Immature natural killer cell (primary cell): ENCODE data around the gene ZBED5. TPM values are rescaled to one million over a fixed set of nuclear protein-coding genes. Genes with fewer than 3 reads are reported as not detected.
"Not testable (repeated sequence)": the region's sequence is repeated elsewhere in the genome, so short reads cannot be mapped to it uniquely, and the experiment has no call there.

Source experiments
- DNase-seq, 3 donors: peaks; one replicate each; pipeline ENCODE4 v3.0.0; 2022; ENCODE audit warnings: mixed read lengths in 1 of 3
- H3K27ac Mint-ChIP-seq, 6 donors: one replicate each; pipeline ENCODE4 v1.8.0; 2020; ENCODE audit warnings: mixed read lengths in 6 of 6, mild to moderate bottlenecking in 5 of 6, inconsistent platforms in 4 of 6, moderate library complexity in 3 of 6
- H3K27me3 Mint-ChIP-seq, 3 donors: one replicate each; pipeline ENCODE4 v1.8.0; 2020 to 2021; ENCODE audit warnings: low read depth in 3 of 3, mild to moderate bottlenecking in 3 of 3, mixed read lengths in 3 of 3, moderate library complexity in 3 of 3, inconsistent platforms in 1 of 3
- H3K36me3 Mint-ChIP-seq, 3 donors: one replicate each; pipeline ENCODE4 v1.8.0; 2020; ENCODE audit warnings: mixed read lengths in 3 of 3, inconsistent platforms in 2 of 3, mild to moderate bottlenecking in 2 of 3
- H3K4me1 Mint-ChIP-seq, 2 donors: one replicate each; pipeline ENCODE4 v1.8.0; 2020; ENCODE audit warnings: inconsistent platforms in 2 of 2, mild to moderate bottlenecking in 2 of 2, mixed read lengths in 2 of 2, moderate library complexity in 1 of 2
- H3K4me3 Mint-ChIP-seq, 5 donors: one replicate each; pipeline ENCODE4 v1.8.0; 2020; ENCODE audit warnings: mild to moderate bottlenecking in 5 of 5, mixed read lengths in 5 of 5, inconsistent platforms in 3 of 5, moderate library complexity in 3 of 5
- H3K9me3 Mint-ChIP-seq, 6 donors: one replicate each; pipeline ENCODE4 v1.8.0; 2020; ENCODE audit warnings: mild to moderate bottlenecking in 6 of 6, mixed read lengths in 6 of 6, inconsistent platforms in 4 of 6, moderate library complexity in 3 of 6
- polyA plus RNA-seq, 3 donors: library from polyadenylated mRNA; unstranded; fragments of 300-500 nt; fragmentation: Illumina TruSeq; gene quantifications; one replicate each; pipeline ENCODE4 v1.2.3, GENCODE V29; 2021

ZBED5 gene
- polyA plus RNA-seq, 3 donors from 2014 or later: 7.2 to 14.7 (median 9.8) TPM

- no peak overlapping the region for H3K27ac Mint-ChIP-seq
- H3K4me3 Mint-ChIP-seq: no peak overlapping the region
- H3K36me3 Mint-ChIP-seq: peaks cover 0 to 6% (median 4%) of the 10 kb centered on the region in 3 donors
- peaks cover 0 to 16% (median 7%) of the 10 kb centered on the region in 6 donors for H3K9me3 Mint-ChIP-seq
- no peaks in the 10 kb centered on the region for H3K4me1 Mint-ChIP-seq
- peaks cover 6 to 7% (median 7%) of the 10 kb centered on the region in 3 donors for H3K27me3 Mint-ChIP-seq
- DNase-seq: no peak
These were observed 34.4 kb upstream of the ZBED5 start for GRCh38 chr11:10892250-10892649.

DNA sequence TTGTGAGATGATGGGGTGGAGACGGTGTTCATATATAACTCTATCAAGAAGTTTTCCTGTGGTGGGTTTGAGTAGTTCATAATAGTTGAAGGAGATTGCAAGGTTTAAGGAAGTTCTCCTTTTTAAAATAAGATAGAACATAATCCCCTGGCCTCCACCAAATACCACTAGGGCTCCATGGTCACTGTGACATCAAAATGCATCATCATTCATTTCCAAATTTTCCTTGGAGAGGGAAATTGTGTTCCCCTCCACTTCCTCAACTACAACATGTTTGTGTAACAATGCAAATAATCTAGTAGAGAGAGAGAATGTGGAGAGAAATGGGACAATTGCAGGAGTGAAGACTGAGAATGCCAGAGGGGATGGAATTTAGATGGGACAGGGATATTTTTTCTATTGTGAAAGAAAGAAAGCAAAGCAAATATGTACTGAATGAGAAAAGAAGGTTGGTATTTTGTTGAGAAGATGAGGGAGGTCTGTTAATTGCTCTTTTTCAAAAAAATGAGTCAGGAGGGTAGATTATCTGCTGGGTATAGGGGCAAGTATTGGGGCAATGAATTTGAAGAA, 33.4 kb upstream of the ZBED5 start:
- Mint-ChIP-seq H3K27ac (no peak overlapping the region), H3K27me3 (peaks cover 6 to 7% (median 7%) of the 10 kb centered on the region in 3 donors), H3K36me3 (peaks cover 0 to 6% (median 4%) of the 10 kb centered on the region in 3 donors), H3K4me3 (no peak overlapping the region), H3K9me3 (peaks cover 0 to 16% (median 7%) of the 10 kb centered on the region in 6 donors), H3K4me1 (no peaks in the 10 kb centered on the region)
- DNase-seq: no peak

GRCh38 chr11:10890083-10890482, 32.2 kb upstream of the ZBED5 start:
- not testable (repeated sequence) for H3K4me1 Mint-ChIP-seq, H3K36me3 Mint-ChIP-seq, H3K4me3 Mint-ChIP-seq, H3K27me3 Mint-ChIP-seq, DNase-seq, H3K27ac Mint-ChIP-seq
- H3K9me3 Mint-ChIP-seq: peaks cover 0 to 16% (median 7%) of the 10 kb centered on the region in 6 donors

DNA sequence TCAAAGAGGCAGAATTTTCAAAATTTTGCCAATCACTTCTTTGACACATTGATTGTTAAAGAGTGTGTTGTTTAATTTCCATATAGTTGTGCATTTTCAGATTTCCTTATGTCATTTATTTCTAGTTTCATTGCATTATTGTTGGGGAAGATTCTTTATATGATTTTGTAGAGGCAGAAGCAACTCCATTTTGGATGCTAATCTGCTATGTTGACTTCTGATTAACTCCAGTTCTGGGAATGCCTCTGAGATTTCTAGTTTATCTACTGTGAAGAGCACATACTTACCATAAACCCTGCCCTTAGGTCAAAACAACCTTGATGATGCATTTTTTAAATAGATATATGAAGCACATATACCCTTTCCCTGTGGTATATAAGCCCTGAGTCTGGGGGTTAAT, 29.5 kb upstream of the ZBED5 start:
- no peaks in the 10 kb centered on the region for H3K4me1 Mint-ChIP-seq
- no peak for DNase-seq
- H3K4me3 Mint-ChIP-seq: no peak overlapping the region
- H3K27me3 Mint-ChIP-seq: peaks cover 3 to 7% (median 7%) of the 10 kb centered on the region in 3 donors
- peaks cover 3 to 8% (median 6%) of the 10 kb centered on the region in 3 donors for H3K36me3 Mint-ChIP-seq
- peaks cover 0 to 16% (median 11%) of the 10 kb centered on the region in 6 donors for H3K9me3 Mint-ChIP-seq
- H3K27ac Mint-ChIP-seq: no peak overlapping the region

- H3K4me1 Mint-ChIP-seq: no peaks in the 10 kb centered on the region
- peaks cover 3 to 7% (median 7%) of the 10 kb centered on the region in 3 donors for H3K27me3 Mint-ChIP-seq
- no peak for DNase-seq
- H3K4me3 Mint-ChIP-seq: no peak overlapping the region
- peaks cover 0 to 16% (median 11%) of the 10 kb centered on the region in 6 donors for H3K9me3 Mint-ChIP-seq
- H3K36me3 Mint-ChIP-seq: peaks cover 3 to 8% (median 6%) of the 10 kb centered on the region in 3 donors
- no peak overlapping the region for H3K27ac Mint-ChIP-seq
These were observed 28.9 kb upstream of the ZBED5 start for GRCh38 chr11:10886652-10887250.

- Mint-ChIP-seq H3K36me3 (peaks cover 3 to 8% (median 6%) of the 10 kb centered on the region in 3 donors), H3K4me3 (no peak overlapping the region), H3K27ac (no peak overlapping the region), H3K9me3 (peaks cover 0 to 16% (median 9%) of the 10 kb centered on the region in 6 donors), H3K4me1 (no peaks in the 10 kb centered on the region), H3K27me3 (peaks cover 3 to 6% (median 5%) of the 10 kb centered on the region in 3 donors)
- DNase-seq: no peak
These were observed 28.0 kb upstream of the ZBED5 start for GRCh38 chr11:10885703-10886363.

- H3K27ac Mint-ChIP-seq, H3K4me1 Mint-ChIP-seq, H3K36me3 Mint-ChIP-seq: not testable (repeated sequence)
These were observed 26.4 kb upstream of the ZBED5 start for GRCh38 chr11:10884292-10884691.

GRCh38 chr11:10881892-10882291, 24.0 kb upstream of the ZBED5 start:
- H3K9me3 Mint-ChIP-seq: peaks cover 0 to 6% (median 2%) of the 10 kb centered on the region in 6 donors
- peaks cover 0 to 5% (median 3%) of the 10 kb centered on the region in 3 donors for H3K36me3 Mint-ChIP-seq

More at GRCh38 chr11:10884292-10884691, 26.4 kb upstream of the ZBED5 start:
- H3K9me3 Mint-ChIP-seq, DNase-seq, H3K4me3 Mint-ChIP-seq, H3K27me3 Mint-ChIP-seq: not testable (repeated sequence)

DNA sequence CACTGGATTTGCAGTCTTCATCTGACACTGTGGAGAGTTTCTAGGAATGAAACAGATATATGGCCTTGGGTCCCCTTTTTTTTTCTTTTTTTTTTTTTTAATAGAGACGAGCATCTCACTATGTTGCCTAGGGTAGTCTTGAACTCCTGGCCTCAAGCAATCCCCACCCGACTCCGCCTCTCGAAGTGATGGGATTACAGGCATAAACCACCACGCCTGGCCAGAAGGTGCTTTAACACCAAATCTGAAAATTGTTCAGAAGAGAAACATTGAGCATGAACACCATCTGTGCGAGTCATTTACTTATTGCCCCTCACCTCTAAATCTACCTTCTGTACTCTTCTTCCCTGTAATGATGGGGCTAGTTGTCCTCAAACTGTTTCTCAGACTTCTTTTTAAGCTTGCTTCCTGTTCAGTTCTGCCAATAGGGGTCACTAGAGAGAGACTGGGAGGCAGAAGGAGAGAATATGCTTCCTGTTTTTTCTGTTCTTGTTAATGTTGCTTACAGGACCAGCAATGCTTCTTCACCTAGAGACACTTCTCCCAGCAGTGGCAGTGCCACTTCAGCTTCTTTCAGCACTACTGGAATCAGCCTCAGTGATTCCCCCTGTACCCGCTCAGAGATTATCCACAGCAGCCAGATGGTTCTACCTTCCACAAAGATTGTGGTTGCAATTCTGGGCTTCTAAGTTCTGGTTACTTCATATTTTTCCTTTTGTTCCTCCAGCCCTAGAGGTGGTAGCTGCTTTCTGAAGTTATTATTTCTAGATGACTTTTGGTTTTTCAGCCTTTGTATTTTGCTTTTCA, 20.8 kb upstream of the ZBED5 start:
- Mint-ChIP-seq H3K4me3 (peak overlapping the region in 1 of 5 donors; percentile 2), H3K4me1 (peaks cover 4 to 12% of the 10 kb centered on the region in 2 donors), H3K36me3 (peaks cover under 1 to 1% (median 1%) of the 10 kb centered on the region in 3 donors), H3K27ac (peak overlapping the region in 3 of 6 donors; percentile 22 to 68 (median 36)), H3K27me3 (peaks cover 0 to under 1% (median 0%) of the 10 kb centered on the region in 3 donors), H3K9me3 (peaks cover 0 to 5% (median 2%) of the 10 kb centered on the region in 6 donors)
- peak; percentile 55 to 64 (median 59) for DNase-seq

More at GRCh38 chr11:10881892-10882291, 24.0 kb upstream of the ZBED5 start:
- no peak overlapping the region for H3K27ac Mint-ChIP-seq
- H3K27me3 Mint-ChIP-seq: peaks cover 0 to 1% (median 0%) of the 10 kb centered on the region in 3 donors
- peaks cover 4 to 12% of the 10 kb centered on the region in 2 donors for H3K4me1 Mint-ChIP-seq
- DNase-seq: no peak
- H3K4me3 Mint-ChIP-seq: no peak overlapping the region

- peaks cover 0 to 6% (median 0%) of the 10 kb centered on the region in 3 donors for H3K27me3 Mint-ChIP-seq
- H3K27ac Mint-ChIP-seq: no peak overlapping the region
- H3K4me3 Mint-ChIP-seq: no peak overlapping the region
- peaks cover 3 to 15% (median 15%) of the 10 kb centered on the region in 3 donors for H3K36me3 Mint-ChIP-seq
- peaks cover 4 to 12% of the 10 kb centered on the region in 2 donors for H3K4me1 Mint-ChIP-seq
- H3K9me3 Mint-ChIP-seq: peaks cover 11 to 17% (median 15%) of the 10 kb centered on the region in 6 donors
- no peak for DNase-seq
These were observed 18.3 kb upstream of the ZBED5 start for GRCh38 chr11:10876158-10876557.

- H3K27ac Mint-ChIP-seq: no peak overlapping the region
- no peak overlapping the region for H3K4me3 Mint-ChIP-seq
- peaks cover 0 to 6% (median 0%) of the 10 kb centered on the region in 3 donors for H3K27me3 Mint-ChIP-seq
- H3K9me3 Mint-ChIP-seq: peaks cover 11 to 17% (median 15%) of the 10 kb centered on the region in 6 donors
- H3K36me3 Mint-ChIP-seq: peaks cover 3 to 17% (median 16%) of the 10 kb centered on the region in 3 donors
- H3K4me1 Mint-ChIP-seq: peaks cover 4 to 12% of the 10 kb centered on the region in 2 donors
- no peak for DNase-seq
These were observed 17.7 kb upstream of the ZBED5 start for GRCh38 chr11:10875430-10876021.

DNA sequence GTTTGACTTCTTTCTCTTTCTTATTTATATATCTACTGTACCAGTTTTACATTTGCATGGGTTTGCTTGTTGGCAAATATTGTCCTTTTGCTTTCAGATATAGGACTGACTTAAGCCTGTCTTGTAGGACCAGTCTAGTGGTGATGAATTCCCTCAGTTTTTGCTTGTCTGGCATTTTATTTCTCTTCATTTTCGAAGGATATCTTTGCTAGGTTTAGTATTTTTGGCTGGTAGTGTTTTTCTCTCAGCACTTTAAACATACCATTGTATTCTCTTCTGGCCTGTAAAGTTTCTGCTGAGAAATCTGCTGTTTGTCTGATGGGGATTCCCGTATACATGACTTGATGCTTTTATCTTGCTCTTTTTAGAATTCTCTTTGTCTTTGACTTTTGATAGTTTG, 14.2 kb upstream of the ZBED5 start:
- H3K9me3 Mint-ChIP-seq: peaks cover 11 to 17% (median 15%) of the 10 kb centered on the region in 6 donors
- peaks cover 3 to 17% (median 16%) of the 10 kb centered on the region in 3 donors for H3K36me3 Mint-ChIP-seq
- no peak overlapping the region for H3K27ac Mint-ChIP-seq
- no peak overlapping the region for H3K4me3 Mint-ChIP-seq
- peaks cover 0 to 6% (median 0%) of the 10 kb centered on the region in 3 donors for H3K27me3 Mint-ChIP-seq
- no peak for DNase-seq
- H3K4me1 Mint-ChIP-seq: no peaks in the 10 kb centered on the region

- H3K27me3 Mint-ChIP-seq: peaks cover 0 to 3% (median 0%) of the 10 kb centered on the region in 3 donors
- DNase-seq: no peak
- H3K4me1 Mint-ChIP-seq: no peaks in the 10 kb centered on the region
- peaks cover 0 to 14% (median 12%) of the 10 kb centered on the region in 3 donors for H3K36me3 Mint-ChIP-seq
- no peak overlapping the region for H3K27ac Mint-ChIP-seq
- H3K4me3 Mint-ChIP-seq: no peak overlapping the region
- peaks cover 6 to 13% (median 10%) of the 10 kb centered on the region in 6 donors for H3K9me3 Mint-ChIP-seq
These were observed 10.5 kb upstream of the ZBED5 start for GRCh38 chr11:10868352-10868751.
